Measurements from ENCODE around the gene MCOLN3.

DNA sequence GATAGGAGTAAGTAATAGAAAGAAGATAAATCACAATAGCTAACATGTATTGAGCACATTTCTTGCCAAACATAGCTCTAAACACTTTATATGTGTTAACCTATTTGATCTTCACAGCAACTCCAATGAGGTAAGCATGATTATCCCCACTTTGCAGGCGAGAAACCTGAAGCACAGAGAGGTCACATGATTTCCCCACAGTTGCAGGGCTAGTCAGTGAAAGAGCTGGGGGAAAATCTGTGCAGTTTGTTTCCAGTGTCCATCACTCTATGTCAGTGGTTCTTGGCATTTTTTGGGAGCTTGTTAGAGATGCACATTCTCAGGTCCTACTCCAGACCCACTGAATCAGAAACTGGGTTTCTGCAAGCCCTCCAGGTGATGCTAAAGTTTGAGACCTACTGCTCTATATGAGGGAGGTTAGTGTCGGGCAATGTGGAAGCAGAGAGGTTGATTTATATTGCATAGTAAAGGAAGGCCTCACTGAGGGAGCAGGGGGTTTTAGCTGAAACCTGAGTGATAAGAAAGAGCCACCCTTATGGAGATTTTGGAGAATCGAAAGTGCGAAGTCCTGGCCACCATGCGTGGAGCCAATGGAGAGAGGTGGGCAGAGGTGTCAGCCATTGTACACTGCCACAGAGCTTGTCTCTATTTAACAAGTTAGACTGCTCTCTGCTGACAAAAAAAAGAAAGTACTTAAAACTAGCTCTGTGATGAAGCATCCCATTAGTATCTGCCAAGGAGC, 20.9 kb downstream of the MCOLN3 start:
- TF ChIP-seq CTCF (IDR thresholded peaks at IDR 0.05), result no peak
- TF ChIP-seq POLR2A (IDR thresholded peaks at IDR 0.05), result no peak

All from body of pancreas (tissue), 4 donors.